Measurements from ENCODE around the gene IL22RA2. TPM values are rescaled to one million over a fixed set of nuclear protein-coding genes. Genes with fewer than 3 reads are reported as not detected.

The IL22RA2 gene
- total RNA-seq, 1 experiment from 2014 or later, result not detected

DNA sequence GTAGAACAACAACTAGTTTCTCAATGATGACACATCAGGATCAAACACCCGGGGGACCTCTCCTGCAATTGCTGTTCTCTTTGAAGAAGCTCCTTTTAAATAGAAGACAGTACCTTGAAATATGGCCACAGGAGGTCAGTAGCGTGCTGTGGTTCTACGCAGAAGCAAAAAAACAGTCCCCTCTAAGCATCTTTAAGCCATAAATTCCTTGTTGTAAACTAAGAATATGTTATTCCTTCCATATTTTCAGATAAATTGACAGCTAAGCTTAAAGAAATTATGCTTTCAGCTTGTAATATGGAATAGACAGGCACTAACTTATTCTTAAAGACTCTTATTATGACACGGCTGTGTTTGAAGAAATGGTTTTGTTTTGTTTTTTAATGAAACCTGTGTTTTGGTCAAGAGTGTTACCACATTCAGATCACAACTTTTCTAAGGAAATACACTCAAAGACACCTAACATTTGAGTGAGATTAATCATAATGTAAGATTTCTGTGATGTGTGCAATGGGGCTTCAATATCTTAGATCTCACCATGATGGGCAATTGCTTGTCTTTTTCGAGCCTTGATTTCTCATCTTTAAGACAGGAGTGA lies 78.9 kb downstream of the IL22RA2 start:
- BruUV-seq (replicated peaks), result no TSS peak
- Mint-ChIP-seq H3K27ac (ENCODE audit: unreplicated experiment) (no peak overlapping the region), H3K27me3 (ENCODE audit: insufficient read depth, unreplicated experiment) (no peaks in the 10 kb centered on the region), H3K4me3 (ENCODE audit: unreplicated experiment) (no peak overlapping the region), H3K9me3 (ENCODE audit: unreplicated experiment) (no peaks in the 10 kb centered on the region), H3K36me3 (ENCODE audit: insufficient read depth, unreplicated experiment) (no peaks in the 10 kb centered on the region), H3K4me1 (ENCODE audit: low read depth, unreplicated experiment) (no peaks in the 10 kb centered on the region)
- no peaks in the 10 kb centered on the region for H3K36me3 ChIP-seq (ENCODE audit: control insufficient read depth, insufficient read depth, low read length)
- peak; percentile 69 to 79 for TF ChIP-seq CTCF (IDR thresholded peaks at IDR 0.05; ENCODE audit: insufficient read depth in 1 of 2, low read depth in 1 of 2, low read length in 1 of 2, severe bottlenecking in 1 of 2, unreplicated experiment in 1 of 2)
- H3K27me3 ChIP-seq (replicated peaks; ENCODE audit: control insufficient read depth, insufficient read depth, low read length), result no peaks in the 10 kb centered on the region
- POLR2A ChIA-PET, result no interaction called here
- H3K4me3 ChIP-seq (ENCODE audit: low read depth, low read length), result no peak overlapping the region
- no peaks in the 10 kb centered on the region for H3K9me3 ChIP-seq
- peaks cover 6% of the 10 kb centered on the region; the same call in 1 of the 2 replicates for H3K4me1 ChIP-seq
- intact Hi-C loops (cut with micrococcal nuclease; ENCODE audit: unreplicated experiment), result loop anchor here (1.0 to 10.0 kb wide), 7 partner anchors 108 to 603 kb away; no protein-coding TSS in a partner anchor
- DNase-seq, result peak; percentile 60 to 71
- CTCF ChIA-PET, result interaction anchor here (0.6 to 1.0 kb wide), 14 partner anchors 18 to 881 kb away, joined by 3 to 31 read pairs (median 4); no protein-coding TSS in a partner anchor

Other genes starting within 250 kb of the IL22RA2 start
- gene IL20RA, start 128.7 kb downstream of the IL22RA2 start, total RNA-seq (2022), result 0.65 and 1.6 TPM in 2 replicates
- gene IFNGR1, start 45.7 kb upstream of the IL22RA2 start, total RNA-seq (2022), result 56.9 and 58.0 TPM in 2 replicates